Fibroblast of skin of left quadriceps (primary cell): ENCODE results near the gene ILRUN.
A peak's percentile ranks its signal among the peaks of the same experiment; 100 is the strongest.
"Not testable (repeated sequence)": the region's sequence is repeated elsewhere in the genome, so short reads cannot be mapped to it uniquely, and the experiment has no call there.

Source experiments
- DNase-seq, 2 experiments: peaks; one replicate each; pipeline ENCODE4 v3.0.0-alpha.2; 2013; ENCODE audit warnings: low read depth in 2 of 2

ILRUN gene

GRCh38 chr6:34696739-34697543, at the start of gene ILRUN:
TSS of gene ILRUN (minus strand) at chr6:34696767. CDS start at chr6:34696603, 164 bp downstream.
- peak; percentile 89 to 91 for DNase-seq

GRCh38 chr6:34745277-34746103, 48.9 kb upstream of the ILRUN start:
- no peak for DNase-seq

- DNase-seq: not testable (repeated sequence)
These were observed 47.7 kb upstream of the ILRUN start for GRCh38 chr6:34744294-34744647.

GRCh38 chr6:34743625-34744293, 47.2 kb upstream of the ILRUN start:
- no peak for DNase-seq

GRCh38 chr6:34742094-34742493, 45.5 kb upstream of the ILRUN start:
- DNase-seq: no peak

GRCh38 chr6:34736823-34737222, 40.3 kb upstream of the ILRUN start:
- no peak for DNase-seq

- no peak for DNase-seq
These were observed 35.0 kb upstream of the ILRUN start for GRCh38 chr6:34731393-34732060.

GRCh38 chr6:34729631-34730470, 33.3 kb upstream of the ILRUN start:
- no peak for DNase-seq

- no peak for DNase-seq
These were observed 29.5 kb upstream of the ILRUN start for GRCh38 chr6:34726055-34726454.

- peak in 1 of 2 experiments; percentile 1 for DNase-seq
These were observed 26.6 kb upstream of the ILRUN start for GRCh38 chr6:34723203-34723602.

GRCh38 chr6:34722451-34722850, 25.9 kb upstream of the ILRUN start:
- no peak for DNase-seq

- DNase-seq: not testable (repeated sequence)
These were observed 23.6 kb upstream of the ILRUN start for GRCh38 chr6:34720160-34720559.

- DNase-seq: not testable (repeated sequence)
These were observed 23.1 kb upstream of the ILRUN start for GRCh38 chr6:34719646-34720045.

GRCh38 chr6:34718976-34719375, 22.4 kb upstream of the ILRUN start:
- no peak for DNase-seq

GRCh38 chr6:34717466-34717865, 20.9 kb upstream of the ILRUN start:
- DNase-seq: no peak

GRCh38 chr6:34714663-34715062, 18.1 kb upstream of the ILRUN start:
- DNase-seq: no peak

GRCh38 chr6:34712881-34713280, 16.3 kb upstream of the ILRUN start:
- DNase-seq: not testable (repeated sequence)

GRCh38 chr6:34709386-34709785, 12.8 kb upstream of the ILRUN start:
- no peak for DNase-seq

GRCh38 chr6:34705241-34705640, 8.7 kb upstream of the ILRUN start:
- no peak for DNase-seq

- no peak for DNase-seq
These were observed 4.6 kb upstream of the ILRUN start for GRCh38 chr6:34701199-34701598.
